T-helper 1 cell treated with Interleukin-12 subunit alpha and Interleukin-12 subunit beta and Interleukin-4 antibody, amounts not matched to agents 30 μg/mL and 1 μg/mL, for 36 hours (primary cell): Measurements from ENCODE around the gene PRKAG2.
"Not testable (repeated sequence)": the region's sequence is repeated elsewhere in the genome, so short reads cannot be mapped to it uniquely, and the experiment has no call there.

Experiments used
- H3K27ac Mint-ChIP-seq: one replicate; pipeline ENCODE4 v1.8.0; 2021; ENCODE audit warnings: mild to moderate bottlenecking, mixed read lengths
- H3K27me3 Mint-ChIP-seq: one replicate; pipeline ENCODE4 v1.8.0; 2021; ENCODE audit warnings: low read depth, mixed read lengths
- H3K36me3 Mint-ChIP-seq: one replicate; pipeline ENCODE4 v1.8.0; 2021; ENCODE audit warnings: low read depth, mixed read lengths
- H3K4me1 Mint-ChIP-seq: one replicate; pipeline ENCODE4 v1.8.0; 2021; ENCODE audit warnings: low read depth, mixed read lengths
- H3K4me3 Mint-ChIP-seq: one replicate; pipeline ENCODE4 v1.8.0; 2021; ENCODE audit warnings: mild to moderate bottlenecking, moderate library complexity, mixed read lengths
- H3K9me3 Mint-ChIP-seq: one replicate; pipeline ENCODE4 v1.8.0; 2021; ENCODE audit warnings: mixed read lengths

The PRKAG2 gene

GRCh38 chr7:151836927-151837205, 40.0 kb downstream of the PRKAG2 start:
- Mint-ChIP-seq H3K27ac (no peak overlapping the region), H3K36me3 (no peaks in the 10 kb centered on the region), H3K27me3 (no peaks in the 10 kb centered on the region), H3K4me3 (no peak overlapping the region), H3K4me1 (peaks cover 15% of the 10 kb centered on the region), H3K9me3 (no peaks in the 10 kb centered on the region)

GRCh38 chr7:151836191-151836926, 40.6 kb downstream of the PRKAG2 start:
- H3K9me3 Mint-ChIP-seq: no peaks in the 10 kb centered on the region
- no peak overlapping the region for H3K27ac Mint-ChIP-seq
- H3K36me3 Mint-ChIP-seq: no peaks in the 10 kb centered on the region
- no peaks in the 10 kb centered on the region for H3K27me3 Mint-ChIP-seq
- H3K4me3 Mint-ChIP-seq: no peak overlapping the region
- H3K4me1 Mint-ChIP-seq: peaks cover 15% of the 10 kb centered on the region

GRCh38 chr7:151835636-151836035, 41.3 kb downstream of the PRKAG2 start:
- peaks cover 15% of the 10 kb centered on the region for H3K4me1 Mint-ChIP-seq
- no peaks in the 10 kb centered on the region for H3K27me3 Mint-ChIP-seq
- no peak overlapping the region for H3K4me3 Mint-ChIP-seq
- H3K27ac Mint-ChIP-seq: no peak overlapping the region
- H3K36me3 Mint-ChIP-seq: no peaks in the 10 kb centered on the region
- H3K9me3 Mint-ChIP-seq: no peaks in the 10 kb centered on the region

- Mint-ChIP-seq H3K4me1 (peaks cover 11% of the 10 kb centered on the region), H3K27ac (no peak overlapping the region), H3K36me3 (no peaks in the 10 kb centered on the region), H3K9me3 (no peaks in the 10 kb centered on the region), H3K27me3 (no peaks in the 10 kb centered on the region), H3K4me3 (no peak overlapping the region)
Measured at GRCh38 chr7:151834271-151835035, 42.5 kb downstream of the PRKAG2 start.

- H3K27ac Mint-ChIP-seq: no peak overlapping the region
- no peaks in the 10 kb centered on the region for H3K36me3 Mint-ChIP-seq
- no peaks in the 10 kb centered on the region for H3K27me3 Mint-ChIP-seq
- H3K4me3 Mint-ChIP-seq: no peak overlapping the region
- peaks cover 6% of the 10 kb centered on the region for H3K4me1 Mint-ChIP-seq
- H3K9me3 Mint-ChIP-seq: no peaks in the 10 kb centered on the region
Measured at GRCh38 chr7:151833691-151834090, 43.2 kb downstream of the PRKAG2 start.

DNA sequence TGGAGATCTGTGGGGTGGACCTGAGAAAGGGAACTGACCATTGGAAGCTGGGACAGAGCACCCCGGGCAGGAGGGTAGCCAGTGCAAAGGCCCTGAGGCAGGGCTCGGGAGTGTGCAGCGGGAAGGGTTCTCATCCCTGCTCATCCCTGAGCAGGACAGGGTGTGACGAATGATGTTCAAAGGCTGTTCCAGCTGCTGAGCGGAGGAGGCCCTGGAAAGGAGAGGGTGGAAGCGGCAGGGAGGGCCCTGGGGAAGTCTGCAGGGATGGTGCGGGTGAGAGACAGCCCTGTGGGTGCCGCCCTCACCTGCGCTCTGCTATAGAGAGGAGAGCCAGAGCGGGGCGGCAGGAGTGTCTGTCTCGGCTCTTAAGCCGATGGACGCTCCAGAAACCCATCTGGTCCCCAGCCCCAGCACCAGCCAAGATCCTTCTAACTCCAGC, 43.7 kb downstream of the PRKAG2 start:
- Mint-ChIP-seq H3K27me3 (no peaks in the 10 kb centered on the region), H3K4me1 (peaks cover 6% of the 10 kb centered on the region), H3K27ac (no peak overlapping the region), H3K9me3 (no peaks in the 10 kb centered on the region), H3K4me3 (no peak overlapping the region), H3K36me3 (no peaks in the 10 kb centered on the region)

DNA sequence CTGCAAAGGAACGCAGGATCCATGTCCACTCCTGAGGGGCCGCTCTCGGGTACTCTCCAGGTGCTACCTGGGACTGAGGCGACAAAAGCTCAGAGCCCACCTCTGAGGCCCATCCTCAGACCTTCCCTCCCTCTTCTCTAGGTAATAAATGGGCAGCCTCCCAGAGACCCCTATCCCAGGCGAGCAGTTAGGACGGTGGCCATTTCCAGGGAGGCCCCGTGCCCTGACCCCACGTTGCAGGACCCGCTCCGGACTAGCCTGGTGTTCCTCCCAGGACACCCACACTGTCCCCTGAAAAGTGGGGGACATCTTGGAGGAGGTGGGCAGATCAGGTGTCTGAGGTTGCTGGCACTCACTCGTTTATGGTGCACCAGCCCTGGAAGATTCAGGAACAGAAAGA, 44.3 kb downstream of the PRKAG2 start:
- Mint-ChIP-seq H3K27me3 (no peaks in the 10 kb centered on the region), H3K4me1 (peaks cover 6% of the 10 kb centered on the region), H3K4me3 (no peak overlapping the region), H3K36me3 (no peaks in the 10 kb centered on the region), H3K27ac (no peak overlapping the region), H3K9me3 (no peaks in the 10 kb centered on the region)

DNA sequence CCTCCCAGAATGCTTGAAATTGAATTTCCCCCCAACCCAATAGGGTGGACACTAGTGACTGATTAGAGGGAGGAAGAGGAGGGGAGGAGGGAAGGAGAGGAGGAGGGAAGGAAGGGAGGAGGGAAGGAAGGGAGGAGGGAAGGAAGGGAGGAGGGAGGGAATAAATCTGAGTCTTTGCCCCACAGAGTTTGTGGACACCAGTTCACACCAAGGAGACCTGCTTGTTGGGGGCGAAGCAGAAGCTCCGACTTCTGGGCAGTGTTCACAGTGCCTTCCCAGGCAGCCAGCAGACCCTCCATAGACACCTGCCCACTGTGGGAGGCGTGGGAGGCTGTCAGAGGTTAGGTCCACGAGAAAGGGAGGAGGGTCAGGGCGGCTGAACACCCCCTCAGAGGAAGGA, 44.8 kb downstream of the PRKAG2 start:
- no peaks in the 10 kb centered on the region for H3K36me3 Mint-ChIP-seq
- no peak overlapping the region for H3K27ac Mint-ChIP-seq
- H3K9me3 Mint-ChIP-seq: no peaks in the 10 kb centered on the region
- no peak overlapping the region for H3K4me3 Mint-ChIP-seq
- no peaks in the 10 kb centered on the region for H3K27me3 Mint-ChIP-seq
- peaks cover 6% of the 10 kb centered on the region for H3K4me1 Mint-ChIP-seq

- H3K9me3 Mint-ChIP-seq: no peaks in the 10 kb centered on the region
- no peaks in the 10 kb centered on the region for H3K27me3 Mint-ChIP-seq
- H3K4me3 Mint-ChIP-seq: no peak overlapping the region
- no peak overlapping the region for H3K27ac Mint-ChIP-seq
- no peaks in the 10 kb centered on the region for H3K36me3 Mint-ChIP-seq
- H3K4me1 Mint-ChIP-seq: peaks cover 6% of the 10 kb centered on the region
Measured at GRCh38 chr7:151831606-151832005, 45.3 kb downstream of the PRKAG2 start.

- Mint-ChIP-seq H3K9me3 (no peaks in the 10 kb centered on the region), H3K36me3 (no peaks in the 10 kb centered on the region)
Measured at GRCh38 chr7:151830121-151830830, 46.6 kb downstream of the PRKAG2 start.

DNA sequence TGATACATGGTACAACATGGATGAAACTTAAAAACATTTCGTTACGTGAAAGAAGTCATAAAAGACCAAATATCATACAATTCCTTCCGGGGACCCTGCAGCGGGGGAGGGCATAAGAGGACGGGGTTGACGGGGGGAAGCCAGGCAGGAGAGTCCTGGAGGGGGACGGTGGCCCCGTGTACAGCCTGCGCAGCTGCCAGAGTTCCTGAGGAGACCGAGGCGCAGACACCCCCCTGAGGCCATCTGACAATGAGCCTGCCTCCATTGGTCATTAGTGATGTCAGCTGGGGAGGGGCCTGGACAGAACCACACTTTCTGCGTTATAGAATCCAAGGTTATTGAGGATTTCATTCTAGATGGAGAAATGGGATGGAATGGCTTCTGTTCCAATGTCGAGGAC, 47.2 kb downstream of the PRKAG2 start:
- H3K27me3 Mint-ChIP-seq: no peaks in the 10 kb centered on the region
- no peaks in the 10 kb centered on the region for H3K9me3 Mint-ChIP-seq
- no peak overlapping the region for H3K27ac Mint-ChIP-seq
- H3K4me3 Mint-ChIP-seq: no peak overlapping the region
- peaks cover 6% of the 10 kb centered on the region for H3K4me1 Mint-ChIP-seq
- no peaks in the 10 kb centered on the region for H3K36me3 Mint-ChIP-seq

More at GRCh38 chr7:151830121-151830830, 46.6 kb downstream of the PRKAG2 start:
- Mint-ChIP-seq H3K4me3 (no peak overlapping the region), H3K27ac (no peak overlapping the region), H3K4me1 (peaks cover 6% of the 10 kb centered on the region), H3K27me3 (no peaks in the 10 kb centered on the region)

DNA sequence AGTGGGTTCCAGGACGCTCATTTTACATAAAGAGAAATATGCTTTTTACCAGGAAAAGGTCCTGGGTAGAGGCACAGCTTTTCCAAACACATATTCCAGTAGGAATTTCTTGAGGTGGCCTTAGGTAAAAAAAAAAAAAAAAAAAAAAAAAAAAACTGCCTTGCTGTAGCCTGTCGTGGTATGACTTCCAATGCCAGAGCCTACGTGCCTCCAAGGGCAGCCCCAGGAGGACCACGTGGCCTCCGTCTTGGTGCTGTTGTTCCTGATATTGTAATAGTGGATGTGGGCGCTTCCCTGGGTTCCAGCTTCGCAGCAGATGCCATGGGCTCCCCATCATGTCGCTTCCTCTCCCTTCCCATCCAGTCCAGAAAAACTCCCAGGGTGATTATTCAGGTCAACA, 49.3 kb downstream of the PRKAG2 start:
- no peaks in the 10 kb centered on the region for H3K27me3 Mint-ChIP-seq
- H3K36me3 Mint-ChIP-seq: no peaks in the 10 kb centered on the region
- no peaks in the 10 kb centered on the region for H3K4me1 Mint-ChIP-seq
- H3K4me3 Mint-ChIP-seq: no peak overlapping the region
- H3K9me3 Mint-ChIP-seq: no peaks in the 10 kb centered on the region
- no peak overlapping the region for H3K27ac Mint-ChIP-seq

DNA sequence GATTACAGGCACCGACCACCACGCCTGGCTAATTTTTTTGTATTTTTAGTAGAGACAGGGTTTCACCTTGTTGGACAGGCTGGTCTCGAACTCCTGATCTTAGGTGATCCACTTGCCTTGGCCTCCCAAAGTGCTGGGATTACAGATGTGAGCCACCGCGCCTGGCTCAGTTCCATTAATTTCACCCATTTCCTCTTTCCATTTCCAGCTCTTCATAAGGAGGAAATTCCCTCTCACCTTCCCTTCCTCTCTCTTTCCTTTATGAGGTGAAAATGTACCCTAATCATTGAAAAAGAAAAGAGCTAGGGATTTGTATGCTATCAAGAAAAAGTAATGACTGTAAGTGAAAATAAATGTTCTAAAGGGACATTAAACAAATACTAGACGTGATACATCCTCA, 50.6 kb downstream of the PRKAG2 start:
- H3K4me1 Mint-ChIP-seq, H3K27me3 Mint-ChIP-seq, H3K36me3 Mint-ChIP-seq, H3K27ac Mint-ChIP-seq, H3K9me3 Mint-ChIP-seq, H3K4me3 Mint-ChIP-seq: not testable (repeated sequence)

- no peak overlapping the region for H3K27ac Mint-ChIP-seq
- no peaks in the 10 kb centered on the region for H3K9me3 Mint-ChIP-seq
- H3K36me3 Mint-ChIP-seq: no peaks in the 10 kb centered on the region
- H3K4me1 Mint-ChIP-seq: no peaks in the 10 kb centered on the region
- no peak overlapping the region for H3K4me3 Mint-ChIP-seq
- no peaks in the 10 kb centered on the region for H3K27me3 Mint-ChIP-seq
Measured at GRCh38 chr7:151825721-151826120, 51.2 kb downstream of the PRKAG2 start.

DNA sequence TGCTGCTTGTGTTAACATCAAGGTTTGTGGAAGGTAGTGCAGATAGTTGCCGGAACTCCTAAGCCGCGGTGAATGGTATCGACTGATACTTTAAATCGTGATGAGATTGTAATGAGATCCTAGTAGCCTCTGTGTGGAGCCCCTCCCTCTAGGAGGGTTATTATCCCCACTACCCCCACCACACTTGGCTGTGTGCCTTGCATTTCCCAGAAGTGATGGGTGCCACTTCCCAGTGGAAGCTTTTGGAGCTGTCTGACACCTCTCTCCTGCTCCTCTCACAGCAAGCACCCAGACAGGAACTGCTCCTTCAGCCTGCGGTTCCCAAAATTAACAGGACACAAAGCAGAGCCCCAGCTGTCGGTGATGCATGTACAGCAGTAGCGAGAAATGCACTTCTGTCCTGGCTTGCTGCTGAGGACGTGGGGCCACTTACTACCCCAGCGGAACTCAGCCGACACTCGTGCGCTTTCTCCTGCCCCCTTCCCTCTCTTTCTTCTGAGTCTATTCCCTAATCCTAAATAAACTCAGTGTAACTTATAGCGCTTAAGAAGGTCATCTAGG, 52.5 kb downstream of the PRKAG2 start:
- Mint-ChIP-seq H3K9me3 (no peaks in the 10 kb centered on the region), H3K27me3 (no peaks in the 10 kb centered on the region), H3K36me3 (no peaks in the 10 kb centered on the region), H3K4me1 (no peaks in the 10 kb centered on the region), H3K4me3 (no peak overlapping the region), H3K27ac (no peak overlapping the region)
